Measurements from ENCODE around the gene JARID2. TPM values are rescaled to one million over a fixed set of nuclear protein-coding genes. Genes with fewer than 3 reads are reported as not detected.

Gene JARID2
- total and polyA plus RNA-seq, 2 of the 8 experiments (the other 6 are each of a cell fraction or from before 2014, with no cell fraction given) = 60.1 to 239 TPM

GRCh38 chr6:15417811-15418210 is 171.9 kb downstream of the JARID2 start:
- Histone ChIP-seq H4K5ac (ENCODE audit: insufficient read length, low read depth, low read length) (no peak overlapping the region), H2BK20ac (ENCODE audit: low read length) (no peak overlapping the region), H2BK5ac (ENCODE audit: low read depth, low read length) (no peak overlapping the region), H3K4me2 (ENCODE audit: insufficient read depth in 1 of 2, low read depth in 2 of 2, low read length in 2 of 2) (no peak overlapping the region), H3K79me1 (ENCODE audit: low read depth, low read length) (peaks cover 5% of the 10 kb centered on the region; the same call in 1 of the 2 replicates), H2AK5ac (ENCODE audit: low read depth, low read length) (no peak overlapping the region), H3K4me1 (replicated peaks in 1 of 4; ENCODE audit: control insufficient read depth in 3 of 4, insufficient read depth in 4 of 4, low read length in 3 of 4) (peaks cover 0 to 7% (median 5%) of the 10 kb centered on the region in 4 experiments; a peak in 4 of 7 replicates), H3K18ac (ENCODE audit: extremely low read depth, low read length) (no peak overlapping the region), H3K23me2 (ENCODE audit: low read depth, low read length) (no peaks in the 10 kb centered on the region), H3K4ac (replicated peaks; ENCODE audit: insufficient read length, low read depth, low read length) (no peak overlapping the region), H2BK12ac (ENCODE audit: low read depth, low read length) (no peak overlapping the region), H2AFZ (ENCODE audit: low read length) (no peak overlapping the region), H3K27ac (ENCODE audit: low read depth, low read length) (no peak overlapping the region), H3K79me2 (ENCODE audit: control insufficient read depth in 1 of 2, insufficient read depth in 2 of 2, low read length in 2 of 2) (peaks cover 54 to 86% of the 10 kb centered on the region in 2 experiments), H3K4me3 (ENCODE audit: extremely low read depth in 1 of 4, insufficient read depth in 2 of 4, low read depth in 3 of 4, low read length in 4 of 4) (no peak overlapping the region), H3K27me3 (replicated peaks in 1 of 4; ENCODE audit: control insufficient read depth in 3 of 4, extremely low read depth in 1 of 4, insufficient read depth in 3 of 4, low read length in 3 of 4) (no peaks in the 10 kb centered on the region), H3K23ac (ENCODE audit: insufficient read length) (no peak overlapping the region), H4K91ac (replicated peaks; ENCODE audit: insufficient read length, low read length) (no peak overlapping the region), H3K36me3 (ENCODE audit: control insufficient read depth in 2 of 4, insufficient read depth in 4 of 4, low read length in 3 of 4) (peaks cover 0 to 32% (median 13%) of the 10 kb centered on the region in 4 experiments; a peak in 4 of 8 replicates), H3K14ac (ENCODE audit: insufficient read length) (no peak overlapping the region), H3K56ac (replicated peaks; ENCODE audit: insufficient read length, low read depth, low read length) (no peak overlapping the region), H2BK15ac (ENCODE audit: low read length) (no peak overlapping the region), H2BK120ac (replicated peaks; ENCODE audit: low read depth, low read length) (no peak overlapping the region), H4K8ac (ENCODE audit: extremely low read depth, insufficient read depth, low read length) (no peak overlapping the region), H4K20me1 (replicated peaks in 1 of 2; ENCODE audit: control insufficient read depth in 1 of 2, insufficient read depth in 2 of 2, low read length in 2 of 2) (peaks cover 20 to 23% of the 10 kb centered on the region in 2 experiments), H3K9me3 (ENCODE audit: insufficient read depth in 2 of 2, low read depth in 1 of 2, low read length in 1 of 2) (peaks cover 0 to 14% of the 10 kb centered on the region in 2 experiments; a peak in 2 of 4 replicates), H3K9ac (replicated peaks in 1 of 4; ENCODE audit: extremely low read depth in 1 of 4, low read depth in 3 of 4, low read length in 3 of 4) (no peak overlapping the region)
- CTCF ChIA-PET (ENCODE audit: partially characterized antibody) = no interaction called here
- 86% methylated on average over 5 of the region's 5 CpGs; no CpG with 5 or more reads in 1 of the 2 experiments for WGBS, 2 experiments (ENCODE audit: extremely low coverage in 1 of 2, insufficient coverage in 1 of 2, insufficient read length in 1 of 2, insufficient replicate concordance in 2 of 2, low coverage in 1 of 2, low lambda C conversion rate in 2 of 2, missing lambda C conversion rate in 1 of 2)
- POLR2A ChIA-PET (ENCODE audit: partially characterized antibody) = interaction anchor here (0.6 kb wide), 1 partner anchor 149 kb away, joined by 3 read pairs; no protein-coding TSS in a partner anchor
- FAIRE-seq (no peak), DNase-seq (ENCODE audit: low read depth in 1 of 2, low spot score in 2 of 2) (no peak)
- no peak for TF ChIP-seq BRCA1 (IDR thresholded peaks at IDR 0.05; ENCODE audit: low read depth, low read length)
- no peak for TF ChIP-seq GABPA (IDR thresholded peaks at IDR 0.05; ENCODE audit: borderline replicate concordance, insufficient read depth, low read length)
